Choroid plexus epithelial cell (primary cell): Measurements from ENCODE around the gene SLC27A4.

Experiments used
- DNase-seq: peaks from one replicate; pipeline ENCODE4 v3.0.0-alpha.2; 2010; ENCODE audit warnings: low read depth
- H3K4me3 ChIP-seq: 2 replicates; pipeline ENCODE4 v1.5.1; 2011; ENCODE audit warnings: low read depth, mild to moderate bottlenecking, control low read depth, low read length, moderate library complexity
- CTCF ChIP-seq: conservative IDR thresholded peaks from 2 replicates; pipeline ENCODE4 v1.5.1; 2011; ENCODE audit warnings: low read depth, mild to moderate bottlenecking, control low read depth, inconsistent platforms, low read length, moderate library complexity

Gene SLC27A4

GRCh38 chr9:128349772-128350171 lies 9.4 kb downstream of the SLC27A4 start:
- DNase-seq, result no peak
- no peak overlapping the region for H3K4me3 ChIP-seq
- TF ChIP-seq CTCF, result no peak

GRCh38 chr9:128355451-128355850 lies 15.1 kb downstream of the SLC27A4 start:
- DNase-seq, result no peak
- TF ChIP-seq CTCF, result no peak
- no peak overlapping the region for H3K4me3 ChIP-seq

- no peak for DNase-seq
- TF ChIP-seq CTCF, result no peak
These were observed 17.8 kb downstream of the SLC27A4 start for GRCh38 chr9:128358090-128358489.

GRCh38 chr9:128358861-128359260 lies 18.5 kb downstream of the SLC27A4 start:
- DNase-seq, result no peak
- TF ChIP-seq CTCF, result no peak
- H3K4me3 ChIP-seq, result no peak overlapping the region

More at GRCh38 chr9:128358090-128358489, 17.8 kb downstream of the SLC27A4 start:
- H3K4me3 ChIP-seq, result no peak overlapping the region

GRCh38 chr9:128360826-128361225 lies 20.5 kb downstream of the SLC27A4 start:
- no peak overlapping the region for H3K4me3 ChIP-seq
- no peak for DNase-seq
- no peak for TF ChIP-seq CTCF

GRCh38 chr9:128361296-128361985 lies 21.1 kb downstream of the SLC27A4 start:
- TF ChIP-seq CTCF, result no peak
- H3K4me3 ChIP-seq, result peak overlapping the region; percentile 65

GRCh38 chr9:128361986-128362646 lies 21.8 kb downstream of the SLC27A4 start:
- peak; percentile 88 for TF ChIP-seq CTCF
- DNase-seq, result peak; percentile 86
- peak overlapping the region; percentile 65 for H3K4me3 ChIP-seq

More at GRCh38 chr9:128361296-128361985, 21.1 kb downstream of the SLC27A4 start:
- no peak for DNase-seq
